Upper lobe of left lung (tissue), 4 donors: Measurements from ENCODE around the gene RPE.

ENCODE experiments used
- EP300 ChIP-seq, 4 donors: sonication (generic); formaldehyde crosslinking; IDR thresholded peaks; one replicate each; pipeline ENCODE4 v1.5.1; 2017; ENCODE audit warnings: antibody characterized with exemption in 4 of 4, control low read depth in 2 of 4
- POLR2A ChIP-seq, 4 donors: fragments of 450-650 bp; IDR thresholded peaks; one replicate each; pipeline ENCODE4 v1.5.1; 2016 to 2017; ENCODE audit warnings: antibody characterized with exemption in 4 of 4, mild to moderate bottlenecking in 2 of 4
- TF ChIP-seq, protein P1 (sequence below), 6 experiments: fragments of 450-650 bp in 4 of 6; fragments of 200-600 bp in 2 of 6; sonication (generic) in 2 of 6; IDR thresholded peaks; one replicate each; pipeline ENCODE4 v1.5.1; 2016 to 2019; ENCODE audit warnings: antibody characterized with exemption in 6 of 6

DNA sequence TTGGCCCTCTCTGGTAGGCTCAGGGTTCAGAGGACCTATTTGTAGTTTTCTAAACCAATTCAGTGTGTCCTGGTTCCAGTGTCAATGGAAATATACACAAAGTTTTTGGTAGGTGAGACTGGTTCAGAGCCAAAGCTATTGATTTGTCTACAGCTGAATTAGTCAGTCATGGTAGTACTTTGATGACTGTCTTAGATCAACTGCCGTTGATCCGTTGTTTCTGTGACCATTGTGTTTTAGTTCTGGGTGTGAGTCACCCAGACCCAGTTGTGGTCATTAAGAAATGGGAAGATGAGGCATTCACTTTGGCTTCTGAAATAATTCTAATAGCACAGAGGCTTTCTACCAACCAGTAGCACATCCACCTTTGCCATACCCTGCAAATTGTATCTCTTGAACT, 16.0 kb upstream of the RPE start:
- TF ChIP-seq, protein P1, sequence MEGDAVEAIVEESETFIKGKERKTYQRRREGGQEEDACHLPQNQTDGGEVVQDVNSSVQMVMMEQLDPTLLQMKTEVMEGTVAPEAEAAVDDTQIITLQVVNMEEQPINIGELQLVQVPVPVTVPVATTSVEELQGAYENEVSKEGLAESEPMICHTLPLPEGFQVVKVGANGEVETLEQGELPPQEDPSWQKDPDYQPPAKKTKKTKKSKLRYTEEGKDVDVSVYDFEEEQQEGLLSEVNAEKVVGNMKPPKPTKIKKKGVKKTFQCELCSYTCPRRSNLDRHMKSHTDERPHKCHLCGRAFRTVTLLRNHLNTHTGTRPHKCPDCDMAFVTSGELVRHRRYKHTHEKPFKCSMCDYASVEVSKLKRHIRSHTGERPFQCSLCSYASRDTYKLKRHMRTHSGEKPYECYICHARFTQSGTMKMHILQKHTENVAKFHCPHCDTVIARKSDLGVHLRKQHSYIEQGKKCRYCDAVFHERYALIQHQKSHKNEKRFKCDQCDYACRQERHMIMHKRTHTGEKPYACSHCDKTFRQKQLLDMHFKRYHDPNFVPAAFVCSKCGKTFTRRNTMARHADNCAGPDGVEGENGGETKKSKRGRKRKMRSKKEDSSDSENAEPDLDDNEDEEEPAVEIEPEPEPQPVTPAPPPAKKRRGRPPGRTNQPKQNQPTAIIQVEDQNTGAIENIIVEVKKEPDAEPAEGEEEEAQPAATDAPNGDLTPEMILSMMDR (IDR thresholded peaks at IDR 0.05) = no peak
- TF ChIP-seq EP300 (IDR thresholded peaks at IDR 0.05) = no peak
- TF ChIP-seq POLR2A (IDR thresholded peaks at IDR 0.05) = no peak
